ENCODE data around the gene FGFR4. TPM values are rescaled to one million over a fixed set of nuclear protein-coding genes. Genes with fewer than 3 reads are reported as not detected.

The FGFR4 gene
- total and polyA plus RNA-seq, 7 donors = 1.6 to 6.5 (median 3.5) TPM

DNA sequence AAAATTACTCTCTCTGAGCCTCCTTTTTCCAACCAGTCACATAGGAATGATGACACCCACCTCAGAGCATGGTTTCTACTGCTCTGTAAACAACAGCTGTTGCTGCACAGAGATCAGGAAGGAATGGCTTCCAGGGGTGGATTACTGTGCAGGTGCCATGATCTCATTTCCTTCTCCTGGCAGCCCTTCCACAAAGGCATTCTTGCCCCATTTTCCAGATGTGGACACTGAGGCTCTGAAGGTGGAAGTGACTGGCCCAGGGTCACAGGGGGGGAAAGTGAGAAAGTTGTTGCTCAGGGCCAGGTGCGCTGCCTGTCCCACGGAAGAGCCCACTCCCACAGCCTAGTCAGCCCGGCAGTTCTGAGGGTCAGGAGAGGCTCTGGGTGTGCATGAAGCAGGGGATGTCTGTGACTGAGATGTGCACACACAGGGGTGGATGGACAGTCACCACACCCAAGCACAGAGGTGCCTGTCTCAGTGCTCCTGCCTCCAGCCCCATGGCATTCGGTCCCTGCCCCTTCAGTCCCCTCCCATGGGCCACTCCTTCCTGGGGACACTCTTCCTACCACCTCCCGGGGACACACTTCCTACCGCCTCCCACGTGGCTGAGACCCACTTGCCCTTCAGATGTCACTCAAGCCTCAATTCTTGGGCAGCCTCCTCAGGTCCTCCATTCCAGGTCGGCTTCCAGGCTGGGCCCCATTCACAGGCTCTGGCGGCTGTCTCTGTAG, 17.0 kb downstream of the FGFR4 start:
- Histone ChIP-seq H3K36me3 (ENCODE audit: insufficient read depth in 1 of 2, low read depth in 1 of 2) (no peaks in the 10 kb centered on the region), H3K4me3 (no peak overlapping the region), H3K27ac (no peak overlapping the region), H3K27me3 (ENCODE audit: insufficient read depth in 3 of 3, low read length in 2 of 3) (peaks cover 0 to 29% (median 2%) of the 10 kb centered on the region in 3 donors), H3K9me3 (no peaks in the 10 kb centered on the region), H3K4me1 (no peaks in the 10 kb centered on the region)
- intact Hi-C loops (cut with DNase I) = no loop called here
- 36 to 49% (median 36%) methylated on average over 9 of the region's 9 CpGs for WGBS, 3 donors
- no peak for ATAC-seq
- DNase-seq = no peak
- TF ChIP-seq, protein P1, sequence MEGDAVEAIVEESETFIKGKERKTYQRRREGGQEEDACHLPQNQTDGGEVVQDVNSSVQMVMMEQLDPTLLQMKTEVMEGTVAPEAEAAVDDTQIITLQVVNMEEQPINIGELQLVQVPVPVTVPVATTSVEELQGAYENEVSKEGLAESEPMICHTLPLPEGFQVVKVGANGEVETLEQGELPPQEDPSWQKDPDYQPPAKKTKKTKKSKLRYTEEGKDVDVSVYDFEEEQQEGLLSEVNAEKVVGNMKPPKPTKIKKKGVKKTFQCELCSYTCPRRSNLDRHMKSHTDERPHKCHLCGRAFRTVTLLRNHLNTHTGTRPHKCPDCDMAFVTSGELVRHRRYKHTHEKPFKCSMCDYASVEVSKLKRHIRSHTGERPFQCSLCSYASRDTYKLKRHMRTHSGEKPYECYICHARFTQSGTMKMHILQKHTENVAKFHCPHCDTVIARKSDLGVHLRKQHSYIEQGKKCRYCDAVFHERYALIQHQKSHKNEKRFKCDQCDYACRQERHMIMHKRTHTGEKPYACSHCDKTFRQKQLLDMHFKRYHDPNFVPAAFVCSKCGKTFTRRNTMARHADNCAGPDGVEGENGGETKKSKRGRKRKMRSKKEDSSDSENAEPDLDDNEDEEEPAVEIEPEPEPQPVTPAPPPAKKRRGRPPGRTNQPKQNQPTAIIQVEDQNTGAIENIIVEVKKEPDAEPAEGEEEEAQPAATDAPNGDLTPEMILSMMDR (IDR thresholded peaks at IDR 0.05) = no peak

DNA sequence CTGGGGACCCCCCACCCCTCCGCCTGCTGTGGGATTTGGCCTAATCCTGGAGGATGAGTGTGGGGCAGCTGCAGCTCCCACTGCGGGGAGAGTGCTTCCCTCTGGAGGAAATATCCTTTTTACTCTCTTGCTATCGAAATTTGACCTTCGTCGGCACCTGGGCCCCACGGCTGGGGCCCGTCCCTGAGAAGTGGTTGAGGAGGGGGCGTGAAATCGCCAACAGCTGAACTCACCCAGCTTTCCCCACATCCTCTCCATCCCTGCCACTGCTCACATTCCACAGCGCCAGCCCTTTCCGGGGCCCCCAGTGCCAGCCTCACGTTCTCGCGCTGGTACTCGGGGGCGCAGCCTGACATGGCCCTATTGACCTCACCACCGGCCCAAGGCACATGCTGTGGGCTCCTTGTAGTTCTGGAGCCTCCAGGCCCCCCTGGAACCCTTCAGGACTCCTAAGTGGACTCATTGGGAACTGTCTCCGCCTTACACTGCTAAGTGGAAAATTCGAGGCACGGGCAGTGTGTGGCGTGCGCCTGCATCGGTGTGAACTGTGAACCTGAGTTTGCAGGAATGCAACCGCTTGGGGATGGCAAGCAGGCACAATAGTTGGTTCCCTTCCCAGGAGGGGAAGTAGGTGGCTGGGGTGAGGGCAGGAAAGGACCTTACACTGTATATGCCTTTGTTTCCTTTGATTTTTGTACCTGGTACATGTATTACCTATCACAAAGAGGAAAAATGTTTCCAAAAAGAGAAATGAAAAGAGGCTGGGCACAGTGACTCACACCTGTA, 19.2 kb downstream of the FGFR4 start:
- TF ChIP-seq, protein P1 (IDR thresholded peaks at IDR 0.05) = no peak
- intact Hi-C loops (cut with DNase I) = no loop called here
- Histone ChIP-seq H3K36me3 (ENCODE audit: insufficient read depth in 1 of 2, low read depth in 1 of 2) (no peaks in the 10 kb centered on the region), H3K4me1 (no peaks in the 10 kb centered on the region), H3K9me3 (no peaks in the 10 kb centered on the region), H3K27me3 (ENCODE audit: insufficient read depth in 3 of 3, low read length in 2 of 3) (peaks cover 0 to 21% (median 2%) of the 10 kb centered on the region in 3 donors), H3K27ac (no peak overlapping the region), H3K4me3 (no peak overlapping the region)
- 43 to 52% (median 45%) methylated on average over 22 to 24 of the region's 24 CpGs for WGBS, 3 donors
- no peak for DNase-seq
- ATAC-seq = no peak

DNA sequence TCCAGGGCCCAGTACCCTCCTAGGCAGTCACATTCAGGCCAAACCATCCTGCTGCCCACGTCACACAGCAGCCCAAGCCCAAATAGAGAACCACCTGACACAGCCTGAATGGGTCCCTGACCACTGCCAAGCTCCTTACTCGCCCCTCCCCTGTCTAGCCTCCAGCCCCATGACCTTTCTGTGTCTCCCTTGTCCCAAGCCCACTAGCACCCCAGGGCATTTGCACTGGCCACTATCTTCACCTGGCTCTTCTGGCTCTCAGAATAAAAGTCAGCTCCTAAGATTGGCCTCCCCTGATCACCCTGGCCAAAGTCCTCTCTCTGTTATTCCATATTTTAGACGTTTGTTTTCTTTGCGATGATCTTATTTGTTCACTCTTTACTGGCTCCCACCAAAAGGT, 20.4 kb downstream of the FGFR4 start:
- TF ChIP-seq, protein P1 (IDR thresholded peaks at IDR 0.05) = no peak
- no peak overlapping the region for H3K27ac ChIP-seq
- intact Hi-C loops (cut with DNase I) = no loop called here
- 64 to 82% (median 71%) methylated on average over 4 of the region's 4 CpGs for WGBS, 3 donors
- no peaks in the 10 kb centered on the region for H3K4me1 ChIP-seq
- DNase-seq (no peak), ATAC-seq (no peak)
- H3K4me3 ChIP-seq = no peak overlapping the region
- no peaks in the 10 kb centered on the region for H3K36me3 ChIP-seq (ENCODE audit: insufficient read depth in 1 of 2, low read depth in 1 of 2)
- no peaks in the 10 kb centered on the region for H3K9me3 ChIP-seq
- H3K27me3 ChIP-seq (ENCODE audit: insufficient read depth in 3 of 3, low read length in 2 of 3) = peaks cover 0 to 20% (median 2%) of the 10 kb centered on the region in 3 donors

DNA sequence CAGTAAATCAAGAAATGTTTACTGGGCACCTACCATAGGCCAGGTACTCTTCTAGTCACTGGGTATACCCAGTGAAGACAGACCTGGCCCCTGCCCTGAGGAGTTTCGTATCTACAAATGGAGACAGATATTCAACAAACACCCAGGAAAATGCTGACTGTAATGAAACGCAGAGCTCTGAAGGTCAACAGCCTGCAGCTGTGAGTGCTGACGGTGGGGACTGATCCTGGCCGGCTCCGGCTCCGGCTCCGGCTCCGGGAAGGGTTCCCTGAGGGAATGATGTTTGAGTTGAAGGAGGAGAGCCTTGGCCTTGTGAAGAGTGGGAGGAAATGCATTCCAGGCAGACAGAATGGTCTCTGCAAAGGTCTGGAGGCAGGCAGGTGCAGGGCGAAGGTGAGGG, 23.1 kb downstream of the FGFR4 start:
- no peak for ATAC-seq
- Histone ChIP-seq H3K9me3 (no peaks in the 10 kb centered on the region), H3K27ac (no peak overlapping the region), H3K27me3 (ENCODE audit: insufficient read depth in 3 of 3, low read length in 2 of 3) (peaks cover 0 to 8% (median 0%) of the 10 kb centered on the region in 3 donors), H3K4me1 (no peaks in the 10 kb centered on the region), H3K36me3 (ENCODE audit: insufficient read depth in 1 of 2, low read depth in 1 of 2) (no peaks in the 10 kb centered on the region), H3K4me3 (no peak overlapping the region)
- DNase-seq = peak in 1 of 2 donors; percentile 54
- intact Hi-C loops (cut with DNase I) = loop anchor here (5.0 kb wide), 4 partner anchors 127 to 453 kb away; no protein-coding TSS in a partner anchor
- 35 to 55% (median 52%) methylated on average over 9 of the region's 9 CpGs for WGBS, 3 donors
- TF ChIP-seq, protein P1 (IDR thresholded peaks at IDR 0.05) = no peak

Measured in psoas muscle (tissue), 8 donors.